GM12878 (cell line): ENCODE data around the gene INSC.

Source experiments
- BCL11A ChIP-seq: IDR thresholded peaks from 2 replicates; pipeline ENCODE4 v1.6.1; 2011; ENCODE audit warnings: low read depth, low read length
- BHLHE40 ChIP-seq, 2 experiments: fragments of 450-650 bp in 1 of 2; IDR thresholded peaks; 2 replicates each; pipeline ENCODE4 v1.6.1; 2011 to 2017; ENCODE audit warnings: low read depth in 2 of 2, borderline replicate concordance in 1 of 2, improper control_type of control experiment in 1 of 2, low read length in 1 of 2, mild to moderate bottlenecking in 1 of 2
- CHD1 ChIP-seq: IDR thresholded peaks from 2 replicates; pipeline ENCODE4 v1.6.1; 2012; ENCODE audit warnings: low read depth, low read length, improper control_type of control experiment
- POLR2A ChIP-seq: IDR thresholded peaks from 2 replicates; pipeline ENCODE4 v1.6.1; 2011; ENCODE audit warnings: low read depth, mild to moderate bottlenecking, low read length
- POLR2AphosphoS5 ChIP-seq: IDR thresholded peaks from 2 replicates; pipeline ENCODE4 v1.6.1; 2011; ENCODE audit warnings: mild to moderate bottlenecking, low read length, inconsistent platforms
- SREBF2 ChIP-seq: IDR thresholded peaks from 2 replicates; pipeline ENCODE4 v1.6.1; 2012; ENCODE audit warnings: mild to moderate bottlenecking, low read length
- SRF ChIP-seq, 2 experiments: IDR thresholded peaks; 2 replicates each; pipeline ENCODE4 v1.6.1; 2011; ENCODE audit warnings: low read depth in 2 of 2, low read length in 2 of 2, mild to moderate bottlenecking in 1 of 2, moderate library complexity in 1 of 2
- TCF12 ChIP-seq: IDR thresholded peaks from 2 replicates; pipeline ENCODE4 v1.6.1; 2011; ENCODE audit warnings: low read depth, mild to moderate bottlenecking, low read length
- TF ChIP-seq, protein P1 (sequence below): fragments of 450-650 bp; IDR thresholded peaks from 2 replicates; pipeline ENCODE4 v1.6.1; 2017; ENCODE audit warnings: antibody characterized with exemption, mild to moderate bottlenecking, moderate library complexity

DNA sequence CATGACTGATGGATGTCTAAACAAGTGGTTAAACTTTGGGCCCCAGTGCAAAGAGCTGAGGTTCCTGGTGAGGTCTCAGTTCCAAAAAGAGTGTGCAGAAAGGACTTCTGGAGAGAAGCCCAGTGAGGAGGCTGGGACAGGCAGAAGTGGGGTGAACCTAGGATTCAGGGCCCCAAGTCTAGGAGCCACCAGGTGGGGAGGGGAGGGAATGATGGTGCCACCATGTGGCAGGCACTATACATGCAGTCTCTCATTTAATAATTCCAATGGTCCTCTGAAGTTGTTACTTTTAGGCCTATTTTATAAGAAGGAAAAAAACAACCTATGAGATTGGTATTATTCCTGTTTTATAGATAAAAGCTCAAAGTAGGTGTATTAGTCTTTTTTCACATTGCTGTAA, 102.0 kb downstream of the INSC start:
- TF ChIP-seq POLR2A = no peak
- no peak for TF ChIP-seq TCF12
- TF ChIP-seq POLR2AphosphoS5 = no peak
- no peak for TF ChIP-seq SREBF2
- TF ChIP-seq CHD1 = no peak
- TF ChIP-seq, protein P1, sequence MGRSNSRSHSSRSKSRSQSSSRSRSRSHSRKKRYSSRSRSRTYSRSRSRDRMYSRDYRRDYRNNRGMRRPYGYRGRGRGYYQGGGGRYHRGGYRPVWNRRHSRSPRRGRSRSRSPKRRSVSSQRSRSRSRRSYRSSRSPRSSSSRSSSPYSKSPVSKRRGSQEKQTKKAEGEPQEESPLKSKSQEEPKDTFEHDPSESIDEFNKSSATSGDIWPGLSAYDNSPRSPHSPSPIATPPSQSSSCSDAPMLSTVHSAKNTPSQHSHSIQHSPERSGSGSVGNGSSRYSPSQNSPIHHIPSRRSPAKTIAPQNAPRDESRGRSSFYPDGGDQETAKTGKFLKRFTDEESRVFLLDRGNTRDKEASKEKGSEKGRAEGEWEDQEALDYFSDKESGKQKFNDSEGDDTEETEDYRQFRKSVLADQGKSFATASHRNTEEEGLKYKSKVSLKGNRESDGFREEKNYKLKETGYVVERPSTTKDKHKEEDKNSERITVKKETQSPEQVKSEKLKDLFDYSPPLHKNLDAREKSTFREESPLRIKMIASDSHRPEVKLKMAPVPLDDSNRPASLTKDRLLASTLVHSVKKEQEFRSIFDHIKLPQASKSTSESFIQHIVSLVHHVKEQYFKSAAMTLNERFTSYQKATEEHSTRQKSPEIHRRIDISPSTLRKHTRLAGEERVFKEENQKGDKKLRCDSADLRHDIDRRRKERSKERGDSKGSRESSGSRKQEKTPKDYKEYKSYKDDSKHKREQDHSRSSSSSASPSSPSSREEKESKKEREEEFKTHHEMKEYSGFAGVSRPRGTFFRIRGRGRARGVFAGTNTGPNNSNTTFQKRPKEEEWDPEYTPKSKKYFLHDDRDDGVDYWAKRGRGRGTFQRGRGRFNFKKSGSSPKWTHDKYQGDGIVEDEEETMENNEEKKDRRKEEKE = no peak
- no peak for TF ChIP-seq BCL11A
- no peak for TF ChIP-seq BHLHE40 (IDR thresholded peaks at IDR 0.05; ENCODE audit: borderline replicate concordance in 1 of 2, low read depth in 2 of 2, low read length in 1 of 2)
- no peak for TF ChIP-seq SRF (IDR thresholded peaks at IDR 0.05; ENCODE audit: low read depth in 2 of 2, low read length in 2 of 2)
